SW480 (cell line): Measurements from ENCODE around the gene ALDH3B1.

Source experiments
- DNase-seq: peaks from one replicate; pipeline ENCODE4 v3.0.0-alpha.2; 2016; ENCODE audit warnings: low spot score

ALDH3B1 gene

DNA sequence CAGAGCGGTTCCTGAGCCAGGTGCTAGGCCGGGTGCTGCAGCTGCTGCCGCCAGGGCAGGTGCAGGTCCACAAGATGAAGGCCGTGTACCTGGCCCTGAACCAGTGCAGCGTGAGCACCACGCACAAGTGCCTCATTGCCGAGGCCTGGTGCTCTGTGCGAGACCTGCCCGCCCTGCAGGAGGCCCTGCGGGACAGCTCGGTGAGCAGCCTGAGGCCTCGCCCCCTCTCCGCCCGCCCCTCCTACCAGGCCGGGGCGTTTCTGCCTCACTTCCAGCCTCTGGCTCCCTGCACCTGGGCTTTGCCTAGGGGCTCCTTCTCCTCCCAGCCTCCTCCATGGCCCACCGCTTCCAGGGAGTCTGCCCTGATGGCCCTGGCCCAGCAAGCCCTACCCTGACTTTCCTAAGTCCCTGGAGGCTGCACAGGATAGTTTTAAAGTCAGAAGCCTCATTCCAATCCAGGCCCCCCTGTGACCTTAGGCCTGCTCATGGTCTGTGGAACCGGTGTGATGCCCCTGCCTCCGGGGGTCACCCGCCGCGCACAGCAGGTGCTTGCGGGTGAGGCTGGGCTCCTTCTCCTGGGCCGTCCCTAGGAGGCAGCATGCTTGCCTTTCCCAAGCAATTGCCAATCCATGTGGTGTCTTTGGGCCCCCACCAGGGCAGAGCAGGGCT is 34.2 kb downstream of the ALDH3B1 start:
- no peak for DNase-seq

DNA sequence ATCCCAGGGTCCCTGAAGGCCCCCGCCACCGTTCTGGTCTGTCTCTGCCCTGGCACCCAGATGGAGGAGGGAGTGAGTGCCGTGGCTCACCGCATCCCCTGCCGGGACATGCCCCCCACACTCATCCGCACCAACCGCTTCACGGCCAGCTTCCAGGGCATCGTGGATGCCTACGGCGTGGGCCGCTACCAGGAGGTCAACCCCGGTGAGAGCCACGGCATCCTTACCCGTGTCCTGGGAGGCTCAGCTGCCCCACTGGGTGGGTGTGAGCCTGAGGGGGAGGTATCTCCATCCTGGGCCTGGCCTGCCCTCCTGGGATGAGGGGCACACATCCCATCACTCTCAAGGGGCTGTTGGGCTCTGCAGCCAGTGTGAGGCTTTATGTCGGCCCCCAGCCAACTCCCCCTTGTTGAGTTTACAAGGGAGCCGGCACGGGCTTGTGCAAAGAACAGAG is 34.8 kb downstream of the ALDH3B1 start:
- DNase-seq = no peak

DNA sequence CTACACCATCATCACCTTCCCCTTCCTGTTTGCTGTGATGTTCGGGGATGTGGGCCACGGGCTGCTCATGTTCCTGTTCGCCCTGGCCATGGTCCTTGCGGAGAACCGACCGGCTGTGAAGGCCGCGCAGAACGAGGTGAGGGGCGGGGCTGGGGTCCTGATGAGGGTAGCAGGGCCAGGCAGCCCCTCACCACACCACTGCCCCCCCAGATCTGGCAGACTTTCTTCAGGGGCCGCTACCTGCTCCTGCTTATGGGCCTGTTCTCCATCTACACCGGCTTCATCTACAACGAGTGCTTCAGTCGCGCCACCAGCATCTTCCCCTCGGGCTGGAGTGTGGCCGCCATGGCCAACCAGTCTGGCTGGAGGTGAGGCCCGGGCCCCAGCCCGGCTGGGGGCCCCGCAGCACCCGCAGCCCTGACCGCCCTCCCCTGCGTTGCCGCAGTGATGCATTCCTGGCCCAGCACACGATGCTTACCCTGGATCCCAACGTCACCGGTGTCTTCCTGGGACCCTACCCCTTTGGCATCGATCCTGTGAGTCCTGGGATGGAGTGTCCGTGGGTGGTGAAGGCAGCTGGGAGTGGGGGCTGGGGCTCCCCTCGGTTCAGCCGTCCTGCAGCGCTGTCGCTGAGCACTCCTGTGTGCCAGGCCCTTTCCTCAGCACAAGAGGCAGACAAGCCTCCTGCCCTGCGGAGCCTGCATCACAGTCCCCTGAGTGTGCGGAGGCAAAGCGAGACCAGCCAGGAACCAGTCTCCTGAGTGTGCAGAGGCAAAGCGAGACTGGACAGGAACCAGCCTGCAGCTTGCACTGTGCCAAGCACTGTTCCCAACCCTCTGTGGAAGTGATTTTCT is 37.5 kb downstream of the ALDH3B1 start:
- DNase-seq = no peak

DNA sequence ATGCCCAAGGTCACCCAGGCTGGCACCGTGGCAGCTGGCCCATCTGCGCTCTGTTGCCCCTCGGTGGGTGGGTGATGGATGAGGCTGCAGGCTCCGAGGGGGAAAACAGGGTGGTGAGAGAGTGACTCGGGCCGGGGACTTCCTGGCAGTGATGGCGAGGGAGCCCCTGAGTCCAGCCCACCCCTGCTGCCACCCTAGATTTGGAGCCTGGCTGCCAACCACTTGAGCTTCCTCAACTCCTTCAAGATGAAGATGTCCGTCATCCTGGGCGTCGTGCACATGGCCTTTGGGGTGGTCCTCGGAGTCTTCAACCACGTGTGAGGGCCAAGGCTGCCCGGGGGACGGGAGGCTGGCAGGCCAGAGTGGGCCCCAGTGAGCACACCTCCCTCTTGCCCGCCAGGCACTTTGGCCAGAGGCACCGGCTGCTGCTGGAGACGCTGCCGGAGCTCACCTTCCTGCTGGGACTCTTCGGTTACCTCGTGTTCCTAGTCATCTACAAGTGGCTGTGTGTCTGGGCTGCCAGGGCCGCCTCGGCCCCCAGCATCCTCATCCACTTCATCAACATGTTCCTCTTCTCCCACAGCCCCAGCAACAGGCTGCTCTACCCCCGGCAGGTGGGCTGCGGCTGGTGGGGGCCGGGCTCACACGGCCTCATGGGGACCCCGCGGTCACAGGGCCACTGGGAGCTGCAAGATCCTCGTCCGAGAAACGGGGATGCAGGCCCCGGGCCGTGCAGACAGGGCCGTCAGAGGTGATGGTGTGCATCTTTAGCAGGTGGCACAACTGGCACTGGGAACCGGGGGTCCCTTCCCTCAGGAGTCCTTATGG is 38.8 kb downstream of the ALDH3B1 start:
- no peak for DNase-seq

DNA sequence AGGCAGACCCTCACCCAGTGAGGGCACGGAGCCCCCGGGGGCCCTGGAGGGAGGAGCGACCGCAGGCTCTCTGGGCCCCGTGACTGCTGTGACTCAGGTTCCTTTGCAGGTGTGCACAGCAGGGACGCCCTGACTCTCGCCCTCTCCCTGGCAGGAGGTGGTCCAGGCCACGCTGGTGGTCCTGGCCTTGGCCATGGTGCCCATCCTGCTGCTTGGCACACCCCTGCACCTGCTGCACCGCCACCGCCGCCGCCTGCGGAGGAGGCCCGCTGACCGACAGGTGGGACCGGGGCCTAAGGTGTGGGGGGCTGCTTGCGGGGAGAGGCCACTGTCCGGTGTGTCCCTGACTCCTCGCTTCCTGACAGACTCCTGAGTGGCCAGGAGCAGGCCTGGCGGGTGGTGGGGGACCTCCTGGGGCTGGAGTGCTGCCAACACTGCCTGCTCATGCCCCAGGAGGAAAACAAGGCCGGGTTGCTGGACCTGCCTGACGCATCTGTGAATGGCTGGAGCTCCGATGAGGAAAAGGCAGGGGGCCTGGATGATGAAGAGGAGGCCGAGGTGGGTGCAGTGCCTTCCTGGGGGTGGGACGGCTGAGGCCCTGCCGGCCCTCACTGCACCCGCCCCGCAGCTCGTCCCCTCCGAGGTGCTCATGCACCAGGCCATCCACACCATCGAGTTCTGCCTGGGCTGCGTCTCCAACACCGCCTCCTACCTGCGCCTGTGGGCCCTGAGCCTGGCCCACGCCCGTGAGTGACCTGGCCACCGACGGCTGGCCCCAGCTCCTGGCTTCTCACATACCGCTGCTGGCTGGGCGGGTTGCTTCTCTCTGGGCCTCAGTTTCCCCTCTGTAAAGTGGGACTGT is 39.6 kb downstream of the ALDH3B1 start:
- DNase-seq = no peak

DNA sequence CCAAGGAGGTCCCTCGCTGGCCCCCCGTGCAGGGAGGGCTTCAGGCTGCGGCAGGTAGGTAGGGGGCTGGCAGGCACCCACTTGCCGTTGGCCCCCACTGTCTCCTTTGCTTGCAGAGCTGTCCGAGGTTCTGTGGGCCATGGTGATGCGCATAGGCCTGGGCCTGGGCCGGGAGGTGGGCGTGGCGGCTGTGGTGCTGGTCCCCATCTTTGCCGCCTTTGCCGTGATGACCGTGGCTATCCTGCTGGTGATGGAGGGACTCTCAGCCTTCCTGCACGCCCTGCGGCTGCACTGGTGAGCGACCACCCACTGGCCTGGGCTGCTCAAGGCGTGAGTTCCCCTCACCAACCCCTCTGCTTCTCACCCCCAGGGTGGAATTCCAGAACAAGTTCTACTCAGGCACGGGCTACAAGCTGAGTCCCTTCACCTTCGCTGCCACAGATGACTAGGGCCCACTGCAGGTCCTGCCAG is 40.3 kb downstream of the ALDH3B1 start:
- no peak for DNase-seq

DNA sequence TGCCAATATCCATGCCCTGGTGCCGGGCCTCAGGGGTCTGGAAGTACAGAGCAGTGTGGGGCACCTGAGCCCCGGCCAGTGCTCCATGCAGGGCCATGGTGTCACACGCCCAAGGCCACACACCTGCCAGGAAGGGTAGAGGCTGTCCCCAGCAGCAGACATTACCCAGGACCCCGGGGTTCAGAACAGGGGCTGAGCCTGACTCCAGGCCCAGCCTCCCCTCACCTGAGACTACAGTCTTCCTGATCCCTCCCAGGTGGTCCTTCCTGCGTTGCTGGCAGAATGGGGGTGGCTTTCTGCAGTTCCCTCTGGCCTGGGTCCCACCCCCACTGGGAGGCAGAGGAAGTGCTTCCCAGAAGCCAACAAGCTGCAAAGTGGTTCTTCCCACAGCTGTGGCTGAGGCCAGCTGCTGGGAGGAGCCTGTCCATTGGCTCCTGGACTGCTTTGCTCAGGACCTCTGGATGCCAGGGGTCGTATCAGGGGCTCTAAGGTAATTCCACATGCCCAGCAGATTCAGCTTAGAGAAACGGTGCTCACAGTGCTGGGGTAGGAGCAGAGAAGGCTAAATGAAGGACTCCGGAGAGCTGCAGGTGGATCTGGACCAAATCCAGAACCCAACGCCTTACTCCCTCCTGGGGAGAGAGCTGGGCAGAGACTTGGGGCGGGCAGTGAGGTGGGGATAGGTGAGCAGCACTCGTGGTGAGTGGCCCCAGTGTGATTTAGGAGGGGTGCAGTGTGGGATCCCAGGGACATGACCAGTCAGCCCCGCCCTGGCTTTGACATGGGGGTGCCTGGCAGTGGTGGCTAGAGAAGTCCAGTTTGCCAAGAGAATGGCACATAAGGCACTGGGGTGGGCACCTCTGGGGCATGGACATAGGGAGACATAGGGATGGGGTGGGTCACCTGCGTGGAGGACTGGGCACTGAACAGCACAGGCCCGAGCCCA is 41.3 kb downstream of the ALDH3B1 start:
- no peak for DNase-seq

DNA sequence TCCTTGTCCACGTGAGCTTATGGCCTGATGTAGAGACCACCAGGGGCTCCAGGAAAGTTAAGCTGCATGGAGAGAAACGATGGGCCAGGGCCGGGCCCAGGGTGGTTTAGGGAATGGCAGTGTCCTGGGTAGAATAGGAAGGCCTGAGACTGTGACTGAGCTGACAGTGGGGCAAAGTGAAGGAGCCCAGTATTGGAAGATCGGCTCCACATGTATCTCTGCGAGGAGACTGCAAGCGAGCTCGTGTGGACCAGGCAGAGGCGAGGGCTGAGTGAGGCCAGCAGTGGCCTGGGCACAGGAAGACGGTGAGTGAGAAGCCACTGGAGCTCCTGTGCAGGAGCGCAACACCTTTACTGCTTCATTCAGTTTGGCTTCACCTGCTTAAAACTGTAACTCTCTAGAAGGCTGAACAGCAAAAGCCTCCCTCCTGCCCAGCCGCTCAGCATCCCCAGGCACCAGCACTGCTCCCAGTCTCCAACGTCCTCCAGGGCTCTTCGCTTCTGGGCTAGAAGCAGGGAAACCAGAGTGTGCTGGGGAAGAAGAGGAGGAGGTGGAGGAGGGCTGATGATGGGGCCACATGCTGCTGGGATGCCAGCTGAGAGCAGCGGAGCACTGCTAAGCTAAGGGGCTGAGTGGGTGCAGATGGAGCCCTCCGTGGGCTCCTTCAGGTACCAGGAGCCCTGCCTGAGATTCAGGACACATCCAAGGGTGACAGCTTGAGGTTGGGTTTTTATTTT is 42.2 kb downstream of the ALDH3B1 start:
- no peak for DNase-seq

DNA sequence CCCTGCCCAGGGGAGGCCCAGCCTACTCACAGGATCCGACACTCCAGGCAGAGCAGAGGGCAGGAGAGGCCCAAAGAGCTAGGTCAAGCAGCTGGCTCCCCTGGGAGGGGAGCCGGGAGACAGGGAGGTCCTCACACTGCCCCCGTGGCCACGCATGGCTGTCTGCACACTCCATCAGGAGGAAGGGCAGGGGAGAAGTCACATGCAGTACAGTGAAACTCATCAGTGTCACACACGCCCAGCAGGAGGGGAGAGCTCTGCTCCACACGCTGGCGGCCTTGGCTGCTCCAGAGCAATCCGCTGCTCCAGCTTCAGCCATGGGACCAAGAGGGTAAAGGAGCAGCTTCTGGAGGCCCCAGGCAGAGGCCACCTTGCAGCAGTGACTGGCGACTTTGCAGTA is 43.0 kb downstream of the ALDH3B1 start:
- no peak for DNase-seq

DNA sequence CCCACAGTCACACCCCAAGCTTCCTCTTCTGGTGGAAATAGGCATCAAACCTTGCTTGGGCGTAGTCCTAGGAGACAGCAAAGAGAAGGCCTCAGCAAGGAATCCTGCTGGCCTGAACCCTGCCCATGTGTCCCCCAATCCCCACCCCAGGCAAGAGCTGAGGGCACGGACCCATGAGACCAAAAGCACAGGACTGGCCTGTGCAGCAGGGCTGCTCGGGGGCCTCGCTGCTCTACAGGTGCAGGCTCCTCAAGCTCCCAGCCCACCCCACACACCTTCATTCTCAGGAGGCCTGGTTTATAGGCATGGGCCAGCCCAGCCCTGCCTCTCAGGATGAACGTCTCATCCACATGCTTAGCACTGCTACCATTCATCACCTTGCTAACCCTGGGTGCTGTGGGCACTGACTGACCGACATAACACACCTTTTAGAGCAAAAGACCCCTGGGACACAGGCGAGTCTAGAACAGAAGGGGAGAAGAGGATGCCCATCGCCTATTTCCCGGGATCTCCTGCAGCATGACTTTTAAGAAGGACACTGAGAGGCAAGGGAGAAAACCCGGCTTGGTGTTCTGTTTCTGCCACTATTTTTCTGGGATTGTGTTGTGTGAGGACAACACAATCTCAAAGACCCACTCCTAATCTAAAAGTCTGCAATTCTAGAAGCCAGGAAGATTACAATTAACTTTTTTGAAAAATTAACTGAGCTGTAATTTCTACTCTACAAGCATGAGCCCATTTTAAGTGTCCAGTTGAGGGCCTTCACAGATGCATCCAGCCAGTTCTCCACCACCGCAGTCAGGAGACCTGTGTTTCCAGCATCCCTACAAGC is 44.1 kb downstream of the ALDH3B1 start:
- no peak for DNase-seq

DNA sequence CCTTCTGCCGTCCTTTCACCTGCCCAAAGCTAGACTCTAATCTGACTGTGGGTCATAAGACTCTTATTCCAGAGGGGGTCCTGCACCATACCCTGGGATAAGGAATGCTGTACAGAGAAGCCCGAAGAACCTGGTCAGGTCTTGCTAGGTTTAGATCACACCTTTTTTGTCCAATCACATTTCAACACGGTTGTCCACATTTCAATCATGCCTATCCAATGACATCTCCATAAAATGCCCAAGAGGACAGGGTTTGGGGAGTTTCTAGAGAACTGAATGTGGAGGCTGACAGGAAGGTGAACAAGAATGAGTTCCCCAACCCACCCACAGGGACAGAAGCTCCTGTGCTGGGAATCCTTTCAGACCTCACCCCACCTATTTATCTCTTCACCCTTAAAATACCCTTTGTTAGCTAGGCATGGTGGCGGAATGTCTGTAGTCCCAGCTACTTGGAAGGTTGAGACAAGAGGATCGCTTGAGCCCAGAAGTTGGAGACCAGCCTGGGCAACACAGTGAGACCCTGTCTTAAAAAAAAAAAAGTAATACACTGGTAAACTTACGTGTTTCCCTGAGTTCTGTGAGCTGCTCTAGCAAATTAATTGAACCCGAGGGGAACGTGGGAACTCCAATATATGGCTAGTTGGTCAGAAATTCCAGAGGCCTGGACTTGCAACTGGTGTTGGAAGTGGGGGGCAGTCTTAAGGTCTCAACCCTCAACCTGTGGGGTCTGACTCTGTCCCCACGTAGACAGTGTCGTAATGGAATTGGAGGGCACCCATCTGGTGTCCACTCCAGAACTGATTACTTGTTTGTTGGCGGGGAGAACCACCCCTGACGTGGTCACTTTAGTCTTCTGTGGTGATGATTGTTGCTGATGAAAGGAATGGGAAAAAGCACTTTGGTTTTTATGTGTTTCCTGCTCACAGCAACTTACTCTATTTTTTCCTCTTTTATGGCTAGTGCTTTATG is 46.5 kb downstream of the ALDH3B1 start:
- no peak for DNase-seq

DNA sequence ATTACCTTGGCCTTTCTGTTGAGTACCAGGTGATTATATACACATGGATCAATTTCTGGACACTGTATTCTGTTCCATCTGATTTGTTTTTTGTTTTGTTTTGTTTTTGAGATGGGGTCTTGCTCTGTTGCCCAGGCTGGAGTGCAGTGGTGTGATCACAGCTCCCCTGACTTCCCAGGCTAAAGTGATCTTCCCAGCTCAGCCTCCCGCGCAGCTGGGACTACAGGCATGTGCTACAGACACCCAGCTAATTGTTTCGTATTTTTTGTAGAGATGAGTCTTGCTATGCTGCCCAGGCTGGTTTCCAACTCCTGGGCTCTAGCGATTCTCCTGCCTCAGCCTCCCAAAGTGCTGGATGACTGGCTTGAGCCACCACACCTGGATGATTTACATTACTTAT is 47.7 kb downstream of the ALDH3B1 start:
- DNase-seq = no peak

DNA sequence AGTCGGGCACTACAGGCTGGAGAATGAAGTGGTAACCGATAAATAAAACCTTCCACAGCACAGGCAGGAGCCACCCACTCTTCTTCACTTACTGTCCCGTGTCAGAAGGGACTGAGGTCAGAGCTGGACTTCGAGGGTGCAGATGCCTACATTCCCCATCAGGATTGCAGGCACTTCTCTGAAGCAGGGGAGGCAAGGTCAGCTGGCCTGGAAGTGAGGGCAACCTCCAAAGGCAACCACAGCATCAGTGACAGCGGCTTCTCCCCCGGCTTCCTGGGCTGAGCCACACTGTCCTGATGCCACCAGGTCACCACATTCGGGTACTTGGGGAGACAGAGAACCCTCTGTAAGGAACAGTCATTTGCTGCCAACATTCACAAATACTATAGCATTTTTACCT is 51.4 kb downstream of the ALDH3B1 start:
- DNase-seq = no peak

DNA sequence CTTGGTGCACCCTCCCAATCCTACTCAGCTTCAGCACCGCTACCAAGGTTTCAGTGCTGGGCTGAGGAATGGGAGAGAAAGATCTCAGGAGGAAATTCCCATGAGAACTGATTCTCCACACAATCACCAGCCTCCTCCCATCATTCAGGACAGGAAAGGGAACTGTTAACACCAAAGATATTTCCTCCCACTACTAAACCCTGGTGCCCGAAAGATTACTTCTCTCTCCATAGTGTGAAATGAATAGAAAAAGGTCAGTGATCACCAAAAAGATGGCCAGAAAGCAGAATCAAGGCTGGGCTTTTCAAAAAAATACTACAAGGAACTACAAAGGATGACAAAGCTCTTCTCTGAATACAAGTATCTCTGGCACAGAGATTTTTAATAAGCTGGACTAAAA is 54.8 kb downstream of the ALDH3B1 start:
- no peak for DNase-seq

DNA sequence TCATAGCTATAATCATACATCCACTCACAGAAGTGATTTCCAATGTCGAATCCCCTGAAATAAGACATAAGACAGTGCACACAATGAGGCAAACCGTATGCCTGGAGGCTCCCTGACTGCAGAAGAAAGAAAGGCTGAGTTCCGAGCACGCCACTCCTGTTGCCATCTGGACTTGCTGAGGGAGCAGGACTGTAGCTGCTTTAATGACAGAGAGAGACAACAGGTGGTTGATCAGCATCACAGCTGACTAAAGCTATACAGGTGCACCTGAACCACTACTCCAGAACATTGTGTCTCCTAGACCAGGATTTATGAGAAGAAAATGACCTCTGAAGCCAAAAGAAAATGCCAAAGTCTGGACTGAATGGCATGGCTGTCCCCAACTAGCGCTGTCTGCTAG is 55.7 kb downstream of the ALDH3B1 start:
- no peak for DNase-seq

DNA sequence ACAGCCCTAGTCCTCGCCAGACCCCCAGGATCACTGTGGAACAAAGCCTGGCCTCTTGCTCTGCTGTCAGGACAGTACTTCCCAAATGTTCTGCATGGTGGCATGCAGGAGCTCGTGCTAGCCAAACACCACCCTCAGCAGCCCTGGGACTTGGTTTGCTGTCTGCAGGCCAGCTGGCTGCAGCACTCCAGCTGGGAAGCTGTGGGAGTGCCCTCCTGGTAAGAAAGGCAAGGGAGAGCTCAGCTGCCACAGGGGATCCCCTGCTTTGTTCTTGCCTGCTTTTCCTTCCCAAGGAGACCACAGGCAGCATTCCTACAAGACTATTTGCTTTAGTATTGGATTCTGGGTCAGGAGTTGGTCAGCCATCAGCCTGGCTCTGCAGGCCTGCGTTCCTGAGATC is 56.6 kb downstream of the ALDH3B1 start:
- DNase-seq = no peak

DNA sequence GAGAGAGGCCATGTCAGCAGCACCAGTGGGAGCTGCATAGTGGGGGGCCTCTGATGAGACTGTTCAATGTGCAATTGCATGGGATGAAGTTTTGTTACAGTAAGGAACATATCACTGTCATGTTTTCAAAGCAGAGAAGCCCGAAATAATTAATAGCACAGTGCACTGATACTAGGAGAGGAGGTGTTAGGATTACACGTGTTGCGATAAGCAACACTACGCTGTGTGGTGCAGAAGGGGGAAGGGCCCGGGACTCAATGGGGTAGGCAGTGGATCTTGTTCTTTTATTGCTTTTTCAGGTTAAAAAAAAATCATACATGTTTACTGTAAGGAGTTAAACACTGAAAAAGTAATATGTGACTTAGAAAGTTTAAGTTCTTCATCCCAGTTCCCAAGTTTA is 57.9 kb downstream of the ALDH3B1 start:
- no peak for DNase-seq
